Activated naive CD8-positive, alpha-beta T cell treated with anti-CD3 and anti-CD28 coated beads, Interleukin-2, amount 50 U/mL, for 24 hours (primary cell): ENCODE results near the gene RBFA.
"Not testable (repeated sequence)": the region's sequence is repeated elsewhere in the genome, so short reads cannot be mapped to it uniquely, and the experiment has no call there.

Experiments
- ATAC-seq: fragments of 150-1000 bp; cut with Tn5 transposase; one replicate; pipeline ENCODE4 v1.10.0; 2021
- DNase-seq: peaks from one replicate; pipeline ENCODE4 v3.0.0; 2021
- H3K27ac Mint-ChIP-seq: one replicate; pipeline ENCODE4 v1.8.0; 2021; ENCODE audit warnings: mild to moderate bottlenecking, mixed read lengths
- H3K27me3 Mint-ChIP-seq: one replicate; pipeline ENCODE4 v1.8.0; 2021; ENCODE audit warnings: mixed read lengths
- H3K36me3 Mint-ChIP-seq: one replicate; pipeline ENCODE4 v1.8.0; 2021; ENCODE audit warnings: low read depth, mixed read lengths
- H3K4me1 Mint-ChIP-seq: one replicate; pipeline ENCODE4 v1.8.0; 2021; ENCODE audit warnings: mixed read lengths
- H3K4me3 Mint-ChIP-seq: one replicate; pipeline ENCODE4 v1.8.0; 2021; ENCODE audit warnings: mild to moderate bottlenecking, moderate library complexity, mixed read lengths
- H3K9me3 Mint-ChIP-seq: one replicate; pipeline ENCODE4 v1.8.0; 2021; ENCODE audit warnings: mixed read lengths

RBFA gene, protein sequence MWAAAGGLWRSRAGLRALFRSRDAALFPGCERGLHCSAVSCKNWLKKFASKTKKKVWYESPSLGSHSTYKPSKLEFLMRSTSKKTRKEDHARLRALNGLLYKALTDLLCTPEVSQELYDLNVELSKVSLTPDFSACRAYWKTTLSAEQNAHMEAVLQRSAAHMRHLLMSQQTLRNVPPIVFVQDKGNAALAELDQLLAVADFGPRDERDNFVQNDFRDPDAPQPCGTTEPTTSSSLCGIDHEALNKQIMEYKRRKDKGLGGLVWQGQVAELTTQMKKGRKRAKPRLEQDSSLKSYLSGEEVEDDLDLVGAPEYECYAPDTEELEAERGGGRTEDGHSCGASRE

DNA sequence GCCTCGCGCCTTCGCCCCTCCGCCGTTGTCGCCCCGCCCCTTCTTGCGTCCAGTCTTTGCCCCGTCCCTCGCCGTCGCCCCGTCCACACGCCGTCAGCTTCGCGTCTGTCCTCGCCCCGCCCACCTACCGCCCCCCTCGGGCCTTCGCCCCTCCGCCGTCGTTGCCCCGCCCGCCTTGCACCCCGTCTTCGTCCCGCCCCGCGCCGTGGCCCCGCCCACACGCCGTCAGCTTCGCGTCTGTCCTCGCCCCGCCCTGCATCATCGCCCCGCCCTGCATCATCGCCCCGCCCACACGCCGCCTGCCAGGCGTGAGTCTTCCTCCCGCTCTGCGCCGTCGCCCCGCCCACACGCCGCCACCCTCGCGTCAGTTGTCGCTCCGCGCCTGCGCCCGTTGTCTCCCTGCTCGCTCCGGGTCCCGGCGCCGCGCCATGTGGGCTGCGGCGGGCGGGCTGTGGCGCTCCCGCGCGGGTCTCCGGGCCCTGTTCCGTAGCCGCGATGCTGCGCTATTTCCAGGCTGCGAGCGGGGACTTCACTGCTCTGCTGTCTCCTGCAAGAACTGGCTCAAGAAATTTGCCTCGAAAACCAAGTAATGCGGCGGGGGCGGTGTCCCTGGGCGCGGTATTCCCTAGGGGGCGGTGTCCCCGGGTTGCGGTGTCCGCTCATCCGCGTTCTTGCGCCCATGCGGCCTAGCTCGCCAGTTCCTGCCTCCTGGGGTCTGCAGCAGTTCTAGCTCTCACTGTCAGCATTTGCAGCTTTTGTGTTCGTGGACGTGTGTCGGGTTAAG lies at the start of gene RBFA:
Gene RBFA (plus strand): TSS at position 367 of the 784 bp plus-strand sequence. CDS start 62 bp downstream, at position 429.
- Mint-ChIP-seq H3K27me3 (no peaks in the 10 kb centered on the region), H3K4me3 (peak within 1 kb of the TSS; percentile 89), H3K27ac (peak within 1 kb of the TSS; percentile 88), H3K4me1 (peaks cover 26% of the 10 kb centered on the region), H3K36me3 (peaks cover 19% of the 10 kb centered on the region), H3K9me3 (peaks cover 5% of the 10 kb centered on the region)
- ATAC-seq, result peak; percentile 86
- peak; percentile 100 for DNase-seq

- DNase-seq, result no peak
- no peaks in the 10 kb centered on the region for H3K27me3 Mint-ChIP-seq
- H3K36me3 Mint-ChIP-seq, result peaks cover 39% of the 10 kb centered on the region
- peaks cover 66% of the 10 kb centered on the region for H3K4me1 Mint-ChIP-seq
- no peak for ATAC-seq
- peak overlapping the region; percentile 77 for H3K27ac Mint-ChIP-seq
- H3K9me3 Mint-ChIP-seq, result no peaks in the 10 kb centered on the region
- H3K4me3 Mint-ChIP-seq, result peak overlapping the region; percentile 59
Measured at GRCh38 chr18:79985172-79985571, 49.1 kb upstream of the RBFA start.

DNA sequence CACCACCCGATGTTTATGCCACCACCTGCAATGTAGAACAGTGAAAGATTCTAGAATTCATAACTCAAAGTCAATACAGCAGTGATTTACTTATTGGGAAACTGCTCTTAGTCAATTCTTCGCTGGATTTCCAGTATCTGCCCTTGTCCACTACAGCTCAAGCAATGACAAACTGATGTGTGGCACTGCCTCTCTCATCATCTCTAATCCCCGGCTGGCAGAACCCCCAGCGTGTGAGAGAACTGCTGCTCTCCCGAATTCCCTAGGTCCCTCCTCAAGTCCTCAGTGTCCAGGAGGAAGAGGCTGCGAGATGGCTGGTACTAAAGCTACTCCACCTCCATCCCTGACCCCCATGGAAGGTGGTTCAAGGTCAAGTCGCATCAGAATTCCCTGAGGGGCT lies 47.5 kb upstream of the RBFA start:
- H3K27ac Mint-ChIP-seq, result peak overlapping the region; percentile 85
- H3K4me1 Mint-ChIP-seq, result peaks cover 55% of the 10 kb centered on the region
- no peaks in the 10 kb centered on the region for H3K9me3 Mint-ChIP-seq
- ATAC-seq (no peak), DNase-seq (no peak)
- peak overlapping the region; percentile 89 for H3K4me3 Mint-ChIP-seq
- no peaks in the 10 kb centered on the region for H3K27me3 Mint-ChIP-seq
- H3K36me3 Mint-ChIP-seq, result peaks cover 39% of the 10 kb centered on the region

- no peaks in the 10 kb centered on the region for H3K27me3 Mint-ChIP-seq
- DNase-seq, result no peak
- H3K9me3 Mint-ChIP-seq, result no peaks in the 10 kb centered on the region
- peak overlapping the region; percentile 89 for H3K4me3 Mint-ChIP-seq
- peaks cover 47% of the 10 kb centered on the region for H3K4me1 Mint-ChIP-seq
- ATAC-seq, result no peak
- peak overlapping the region; percentile 85 for H3K27ac Mint-ChIP-seq
- peaks cover 36% of the 10 kb centered on the region for H3K36me3 Mint-ChIP-seq
Measured at GRCh38 chr18:79987566-79987965, 46.7 kb upstream of the RBFA start.

DNA sequence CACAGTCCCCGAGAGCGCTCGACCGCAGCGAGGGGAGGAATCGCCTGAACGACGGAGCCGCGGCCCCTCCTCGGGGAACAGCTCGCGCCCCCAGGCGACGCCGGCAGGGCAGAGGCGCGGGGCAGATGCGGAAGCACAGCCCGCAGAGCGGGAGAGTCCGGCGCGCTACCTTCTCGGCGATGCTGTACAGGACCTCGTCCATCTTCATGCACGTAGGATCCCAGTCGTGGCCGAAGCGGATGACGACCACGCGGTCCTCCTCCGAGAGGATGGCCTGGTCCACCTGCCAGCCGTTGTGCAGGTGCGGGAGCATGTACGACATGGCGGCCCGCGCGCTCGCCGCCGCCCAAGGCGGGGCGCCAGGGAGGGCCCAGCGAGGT lies 46.2 kb upstream of the RBFA start:
- Mint-ChIP-seq H3K4me1 (peaks cover 42% of the 10 kb centered on the region), H3K36me3 (peaks cover 34% of the 10 kb centered on the region), H3K4me3 (peak overlapping the region; percentile 89), H3K27me3 (no peaks in the 10 kb centered on the region), H3K27ac (peak overlapping the region; percentile 85), H3K9me3 (no peaks in the 10 kb centered on the region)
- DNase-seq (peak; percentile 69), ATAC-seq (peak; percentile 69)

DNA sequence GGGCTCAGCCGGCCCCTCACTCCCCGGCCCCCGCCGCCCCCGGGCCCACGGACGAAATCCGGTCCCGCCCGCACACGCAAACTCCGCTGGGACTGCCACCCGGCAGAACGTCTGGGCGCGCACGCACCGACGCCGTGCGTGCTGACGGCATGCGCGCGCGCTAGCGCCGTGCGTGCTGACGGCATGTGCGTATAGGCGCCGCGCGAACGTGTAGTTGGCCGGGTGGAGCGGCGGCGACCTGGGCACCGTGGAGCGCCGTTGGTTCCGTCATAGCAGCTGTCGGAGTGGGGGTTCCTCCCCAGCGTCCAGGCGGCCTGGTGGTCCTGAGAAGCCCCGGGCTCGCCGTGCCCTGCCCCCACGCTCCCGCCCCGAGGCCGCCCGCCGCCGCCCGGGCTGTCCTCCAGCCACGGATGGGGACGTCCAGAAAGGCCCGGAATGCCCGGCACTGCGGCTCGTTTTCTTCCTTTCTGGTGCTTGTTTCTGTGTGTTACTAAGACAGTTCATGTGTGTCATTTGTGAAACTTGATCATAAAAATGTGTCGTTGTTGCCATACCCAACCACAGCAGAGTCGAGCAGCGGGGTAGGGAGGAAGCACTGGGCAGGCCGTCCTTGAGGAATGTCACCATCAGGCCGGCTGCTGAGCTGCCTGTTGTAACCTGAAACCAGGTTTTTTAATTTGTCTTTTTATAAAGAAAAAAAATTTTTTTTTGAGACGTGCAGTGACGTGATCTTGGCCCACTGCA lies 45.6 kb upstream of the RBFA start, which contains the start of gene TXNL4A:
Gene TXNL4A (minus strand): TSS at position 113 of the 744 bp plus-strand sequence. CDS start 171 bp downstream, outside the sequence.
- DNase-seq, result peak; percentile 87
- Mint-ChIP-seq H3K27me3 (no peaks in the 10 kb centered on the region), H3K4me3 (peak within 1 kb of the TSS; percentile 89), H3K27ac (peak within 1 kb of the TSS; percentile 94), H3K36me3 (peaks cover 30% of the 10 kb centered on the region), H3K4me1 (peaks cover 36% of the 10 kb centered on the region), H3K9me3 (no peaks in the 10 kb centered on the region)
- ATAC-seq, result peak; percentile 98

DNA sequence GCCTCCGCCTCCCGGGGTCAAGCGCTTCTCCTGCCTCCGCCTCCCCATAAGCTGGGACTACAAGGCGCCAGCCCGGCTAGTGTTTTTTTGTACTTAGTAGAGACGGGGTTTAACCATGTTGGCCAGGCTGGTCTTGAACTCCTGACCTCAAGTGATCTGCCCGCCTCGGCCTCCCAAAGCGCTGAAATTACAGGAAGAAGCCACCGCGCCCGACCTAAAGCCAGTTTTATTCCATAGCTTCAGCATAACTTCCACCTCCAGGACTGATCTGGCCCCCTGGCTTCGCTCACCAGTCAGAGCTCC lies 45.1 kb upstream of the RBFA start:
- Mint-ChIP-seq H3K9me3 (no peaks in the 10 kb centered on the region), H3K4me1 (peaks cover 31% of the 10 kb centered on the region), H3K36me3 (peaks cover 26% of the 10 kb centered on the region), H3K4me3 (peak overlapping the region; percentile 89), H3K27ac (peak overlapping the region; percentile 94), H3K27me3 (no peaks in the 10 kb centered on the region)
- ATAC-seq (no peak), DNase-seq (peak; percentile 7)

DNA sequence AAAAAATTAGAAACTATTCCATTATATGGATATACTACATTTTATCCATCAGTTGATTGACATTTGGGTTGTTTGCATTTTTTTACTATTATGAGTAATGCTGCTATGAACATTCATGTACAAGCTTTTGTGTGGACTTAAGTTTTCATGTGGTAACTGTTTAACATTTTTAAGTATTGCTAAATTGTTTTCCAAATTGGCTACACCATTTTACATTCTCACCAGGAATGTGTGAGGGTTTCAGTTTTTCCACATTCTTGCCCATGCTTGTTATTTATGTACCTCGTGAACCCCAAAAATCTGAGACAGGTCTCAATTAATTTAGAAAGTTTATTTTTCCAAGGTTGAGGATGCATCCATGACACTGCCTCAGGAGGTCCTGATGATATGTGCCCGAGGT lies 42.7 kb upstream of the RBFA start:
- DNase-seq (no peak), ATAC-seq (no peak)
- Mint-ChIP-seq H3K27ac (no peak overlapping the region), H3K36me3 (peaks cover 11% of the 10 kb centered on the region), H3K4me3 (no peak overlapping the region), H3K27me3 (no peaks in the 10 kb centered on the region), H3K9me3 (no peaks in the 10 kb centered on the region), H3K4me1 (peaks cover 12% of the 10 kb centered on the region)

- H3K36me3 Mint-ChIP-seq, DNase-seq, ATAC-seq, H3K4me1 Mint-ChIP-seq, H3K27me3 Mint-ChIP-seq, H3K27ac Mint-ChIP-seq, H3K4me3 Mint-ChIP-seq: not testable (repeated sequence)
- H3K9me3 Mint-ChIP-seq, result peaks cover 14% of the 10 kb centered on the region
Measured at GRCh38 chr18:79999701-80000100, 34.5 kb upstream of the RBFA start.

GRCh38 chr18:80000877-80001276 lies 33.4 kb upstream of the RBFA start:
- DNase-seq (no peak), ATAC-seq (no peak)
- H3K36me3 Mint-ChIP-seq, result peaks cover 9% of the 10 kb centered on the region
- H3K4me3 Mint-ChIP-seq, result no peak overlapping the region
- no peaks in the 10 kb centered on the region for H3K4me1 Mint-ChIP-seq
- no peaks in the 10 kb centered on the region for H3K27me3 Mint-ChIP-seq
- peaks cover 14% of the 10 kb centered on the region for H3K9me3 Mint-ChIP-seq
- no peak overlapping the region for H3K27ac Mint-ChIP-seq

DNA sequence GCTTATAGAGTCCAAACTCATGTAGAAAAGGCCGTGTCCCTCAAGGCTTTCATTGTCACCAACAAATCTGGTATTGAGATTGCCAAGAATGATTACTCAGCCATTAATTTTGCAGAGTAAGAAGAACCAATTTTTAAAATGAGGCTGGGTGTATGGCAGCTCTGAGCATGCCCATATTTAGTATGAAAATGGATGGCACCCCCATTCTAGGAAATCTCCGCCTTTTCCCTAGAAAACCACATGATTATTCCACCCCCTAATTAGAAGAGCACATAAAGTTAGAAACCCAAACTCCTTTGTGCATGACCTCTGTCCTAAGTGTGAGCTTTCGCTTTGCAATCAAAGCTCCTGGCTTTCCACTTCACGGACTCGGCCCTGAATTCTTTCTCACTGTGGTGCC lies 31.8 kb upstream of the RBFA start:
- H3K4me1 Mint-ChIP-seq, result no peaks in the 10 kb centered on the region
- no peaks in the 10 kb centered on the region for H3K27me3 Mint-ChIP-seq
- ATAC-seq, result no peak
- H3K9me3 Mint-ChIP-seq, result peaks cover 14% of the 10 kb centered on the region
- no peak overlapping the region for H3K27ac Mint-ChIP-seq
- DNase-seq, result no peak
- H3K4me3 Mint-ChIP-seq, result no peak overlapping the region
- peaks cover 9% of the 10 kb centered on the region for H3K36me3 Mint-ChIP-seq

- no peak for ATAC-seq
- Mint-ChIP-seq H3K4me1 (no peaks in the 10 kb centered on the region), H3K4me3 (no peak overlapping the region), H3K27ac (no peak overlapping the region), H3K9me3 (peaks cover 12% of the 10 kb centered on the region), H3K27me3 (no peaks in the 10 kb centered on the region), H3K36me3 (peaks cover 12% of the 10 kb centered on the region)
- no peak for DNase-seq
Measured at GRCh38 chr18:80004600-80005342, 29.5 kb upstream of the RBFA start.

GRCh38 chr18:80006724-80007123 lies 27.5 kb upstream of the RBFA start:
- Mint-ChIP-seq H3K27me3 (no peaks in the 10 kb centered on the region), H3K27ac (no peak overlapping the region), H3K36me3 (peaks cover 8% of the 10 kb centered on the region), H3K4me1 (no peaks in the 10 kb centered on the region), H3K4me3 (no peak overlapping the region), H3K9me3 (peaks cover 21% of the 10 kb centered on the region)
- ATAC-seq, result no peak
- DNase-seq, result no peak
